Activated CD4-positive, alpha-beta memory T cell treated with anti-CD3 and anti-CD28 coated beads for 36 hours (primary cell): ENCODE data around the gene HEMK1. TPM values are rescaled to one million over a fixed set of nuclear protein-coding genes. Genes with fewer than 3 reads are reported as not detected.

ENCODE experiments used
- CTCF ChIA-PET: fragments of 350-600 bp; sonication (Branson Sonifier 250); formaldehyde crosslinking; loops from one replicate; lab custom pipeline; 2021; ENCODE audit warnings: antibody characterized with exemption, inconsistent platforms; lab: Charles Lee
- POLR2A ChIA-PET: fragments of 350-600 bp; sonication (Branson Sonifier 250); formaldehyde crosslinking; loops from one replicate; lab custom pipeline; 2021; ENCODE audit warnings: antibody characterized with exemption; lab: Charles Lee
- DNase-seq: peaks from one replicate; pipeline ENCODE4 v3.0.0-alpha.2; 2020
- H3K27ac Mint-ChIP-seq: one replicate; pipeline ENCODE4 v1.8.0; 2021; ENCODE audit warnings: mixed read lengths
- H3K27me3 Mint-ChIP-seq: one replicate; pipeline ENCODE4 v1.8.0; 2021; ENCODE audit warnings: mixed read lengths
- H3K36me3 Mint-ChIP-seq: one replicate; pipeline ENCODE4 v1.8.0; 2021; ENCODE audit warnings: mixed read lengths
- H3K4me1 Mint-ChIP-seq: one replicate; pipeline ENCODE4 v1.8.0; 2021; ENCODE audit warnings: low read depth, mixed read lengths
- H3K4me3 Mint-ChIP-seq: one replicate; pipeline ENCODE4 v1.8.0; 2021; ENCODE audit warnings: mild to moderate bottlenecking, mixed read lengths
- H3K9me3 Mint-ChIP-seq: one replicate; pipeline ENCODE4 v1.8.0; 2021; ENCODE audit warnings: mixed read lengths
- intact Hi-C: fragments of 100-400 bp; cut with micrococcal nuclease; formaldehyde crosslinking; loops from one replicate; pipeline ENCODE4 v1.15.1; 2023
- total RNA-seq, 2 experiments: library from RNA; stranded (reverse); gene quantifications; one replicate each; pipeline ENCODE4 v1.2.3, GENCODE V29; 2021

Gene HEMK1
- total RNA-seq, 2 experiments from 2014 or later, result 78.7 to 82.6 TPM

- no peak for DNase-seq
- Mint-ChIP-seq H3K27ac (peak overlapping the region; percentile 98), H3K4me1 (peaks cover 94% of the 10 kb centered on the region), H3K9me3 (no peaks in the 10 kb centered on the region), H3K27me3 (no peaks in the 10 kb centered on the region), H3K4me3 (peak overlapping the region; percentile 68), H3K36me3 (peaks cover 37% of the 10 kb centered on the region)
- ChIA-PET CTCF (interaction anchor here (0.6 to 10.3 kb wide), 7 partner anchors 11 to 1022 kb away, joined by 3 to 317 read pairs (median 8); partner anchors contain the start of genes CISH, HEMK1 and MAPKAPK3), POLR2A (interaction anchor here (11.1 kb wide), 2 partner anchors 16 to 19 kb away, joined by 510 to 859 read pairs; partner anchors contain the start of genes C3orf18, CISH, HEMK1 and MAPKAPK3)
- intact Hi-C loops, result loop anchor here (1.0 kb wide), 1 partner anchor 16 kb away; no protein-coding TSS in a partner anchor
Observed at GRCh38 chr3:50588759-50589433, 19.6 kb downstream of the HEMK1 start.

- intact Hi-C loops, result loop anchor here (1.0 kb wide), 1 partner anchor 21 kb away; no protein-coding TSS in a partner anchor
- Mint-ChIP-seq H3K4me1 (peaks cover 94% of the 10 kb centered on the region), H3K27ac (peak overlapping the region; percentile 98), H3K4me3 (peak overlapping the region; percentile 58), H3K9me3 (no peaks in the 10 kb centered on the region), H3K36me3 (peaks cover 38% of the 10 kb centered on the region), H3K27me3 (no peaks in the 10 kb centered on the region)
- ChIA-PET CTCF (interaction anchor here (1.3 to 10.3 kb wide), 9 partner anchors 10 to 63 kb away, joined by 3 to 317 read pairs (median 7); partner anchors contain the start of genes C3orf18, CISH, HEMK1 and MAPKAPK3), POLR2A (interaction anchor here (1.0 to 11.1 kb wide), 3 partner anchors 17 to 33 kb away, joined by 4 to 859 read pairs (median 510); partner anchors contain the start of genes C3orf18, CISH, HEMK1 and MAPKAPK3)
- DNase-seq, result peak; percentile 65
Observed at GRCh38 chr3:50591196-50591741, 21.9 kb downstream of the HEMK1 start.

GRCh38 chr3:50592568-50592967 is 23.2 kb downstream of the HEMK1 start:
- ChIA-PET POLR2A (interaction anchor here (0.8 to 11.1 kb wide), 3 partner anchors 16 to 256 kb away, joined by 3 to 859 read pairs (median 510); partner anchors contain the start of genes C3orf18, CISH, HEMK1 and MAPKAPK3), CTCF (interaction anchor here (0.8 to 10.3 kb wide), 5 partner anchors 9 to 135 kb away, joined by 3 to 317 read pairs (median 221); partner anchors contain the start of genes CISH, HEMK1 and MAPKAPK3)
- peaks cover 81% of the 10 kb centered on the region for H3K4me1 Mint-ChIP-seq
- H3K27ac Mint-ChIP-seq, result peak overlapping the region; percentile 98
- intact Hi-C loops, result no loop called here
- H3K36me3 Mint-ChIP-seq, result peaks cover 33% of the 10 kb centered on the region
- DNase-seq, result peak; percentile 38
- peak overlapping the region; percentile 57 for H3K4me3 Mint-ChIP-seq
- H3K27me3 Mint-ChIP-seq, result no peaks in the 10 kb centered on the region
- H3K9me3 Mint-ChIP-seq, result no peaks in the 10 kb centered on the region

GRCh38 chr3:50594253-50594785 is 25.0 kb downstream of the HEMK1 start:
- intact Hi-C loops, result no loop called here
- Mint-ChIP-seq H3K27me3 (no peaks in the 10 kb centered on the region), H3K36me3 (peaks cover 34% of the 10 kb centered on the region), H3K9me3 (no peaks in the 10 kb centered on the region), H3K4me3 (no peak overlapping the region), H3K4me1 (peaks cover 78% of the 10 kb centered on the region), H3K27ac (peak overlapping the region; percentile 98)
- ChIA-PET CTCF (interaction anchor here (0.7 to 10.3 kb wide), 4 partner anchors 19 to 791 kb away, joined by 3 to 299 read pairs (median 8); partner anchors contain the start of genes CISH, MANF and MAPKAPK3), POLR2A (interaction anchor here (11.1 kb wide), 2 partner anchors 14 to 21 kb away, joined by 510 to 859 read pairs; partner anchors contain the start of genes C3orf18, CISH, HEMK1 and MAPKAPK3)
- DNase-seq, result peak; percentile 40

- peaks cover 61% of the 10 kb centered on the region for H3K36me3 Mint-ChIP-seq
- CTCF ChIA-PET, result interaction anchor here (2.2 to 20.7 kb wide), 4 partner anchors 10 to 53 kb away, joined by 6 to 908 read pairs (median 192); partner anchors contain the start of genes C3orf18, CISH, HEMK1 and MAPKAPK3
- peak overlapping the region; percentile 98 for H3K4me3 Mint-ChIP-seq
- POLR2A ChIA-PET, result interaction anchor here (6.8 to 24.8 kb wide), 3 partner anchors 9 to 26 kb away, joined by 283 to 1013 read pairs (median 859); partner anchors contain the start of genes C3orf18, CISH, HEMK1 and MAPKAPK3
- DNase-seq, result peak; percentile 22
- intact Hi-C loops, result no loop called here
- no peaks in the 10 kb centered on the region for H3K9me3 Mint-ChIP-seq
- H3K4me1 Mint-ChIP-seq, result peaks cover 82% of the 10 kb centered on the region
- H3K27ac Mint-ChIP-seq, result peak overlapping the region; percentile 100
- no peaks in the 10 kb centered on the region for H3K27me3 Mint-ChIP-seq
Observed at GRCh38 chr3:50599115-50599715, 29.9 kb downstream of the HEMK1 start.

GRCh38 chr3:50599716-50600118 is 30.4 kb downstream of the HEMK1 start:
- no peak for DNase-seq
- H3K4me1 Mint-ChIP-seq, result peaks cover 81% of the 10 kb centered on the region
- peak overlapping the region; percentile 98 for H3K4me3 Mint-ChIP-seq
- H3K27me3 Mint-ChIP-seq, result no peaks in the 10 kb centered on the region
- intact Hi-C loops, result loop anchor here (5.0 to 10.0 kb wide), 3 partner anchors 257 to 1675 kb away; partner anchors contain the start of genes GNAI2, RASSF1 and WDR82
- CTCF ChIA-PET, result interaction anchor here (7.8 to 20.7 kb wide), 3 partner anchors 10 to 27 kb away, joined by 163 to 908 read pairs (median 221); partner anchors contain the start of genes C3orf18, CISH, HEMK1 and MAPKAPK3
- peaks cover 65% of the 10 kb centered on the region for H3K36me3 Mint-ChIP-seq
- POLR2A ChIA-PET, result interaction anchor here (6.8 to 24.8 kb wide), 3 partner anchors 10 to 27 kb away, joined by 283 to 1013 read pairs (median 859); partner anchors contain the start of genes C3orf18, CISH, HEMK1 and MAPKAPK3
- peak overlapping the region; percentile 100 for H3K27ac Mint-ChIP-seq
- H3K9me3 Mint-ChIP-seq, result no peaks in the 10 kb centered on the region

GRCh38 chr3:50600141-50600753 is 30.9 kb downstream of the HEMK1 start:
- peaks cover 66% of the 10 kb centered on the region for H3K36me3 Mint-ChIP-seq
- no peaks in the 10 kb centered on the region for H3K27me3 Mint-ChIP-seq
- DNase-seq, result peak; percentile 51
- ChIA-PET POLR2A (interaction anchor here (6.8 to 24.8 kb wide), 3 partner anchors 10 to 27 kb away, joined by 283 to 1013 read pairs (median 859); partner anchors contain the start of genes C3orf18, CISH, HEMK1 and MAPKAPK3), CTCF (interaction anchor here (7.8 to 20.7 kb wide), 3 partner anchors 11 to 27 kb away, joined by 163 to 908 read pairs (median 221); partner anchors contain the start of genes C3orf18, CISH, HEMK1 and MAPKAPK3)
- peaks cover 81% of the 10 kb centered on the region for H3K4me1 Mint-ChIP-seq
- intact Hi-C loops, result loop anchor here (5.0 to 10.0 kb wide), 3 partner anchors 258 to 1675 kb away; partner anchors contain the start of genes GNAI2, RASSF1 and WDR82
- no peaks in the 10 kb centered on the region for H3K9me3 Mint-ChIP-seq
- peak overlapping the region; percentile 98 for H3K4me3 Mint-ChIP-seq
- peak overlapping the region; percentile 100 for H3K27ac Mint-ChIP-seq

GRCh38 chr3:50600841-50601591 is 31.7 kb downstream of the HEMK1 start:
- ChIA-PET POLR2A (interaction anchor here (0.7 to 24.8 kb wide), 6 partner anchors 11 to 790 kb away, joined by 3 to 1013 read pairs (median 144); partner anchors contain the start of genes C3orf18, CISH, HEMK1 and MAPKAPK3), CTCF (interaction anchor here (0.7 to 20.7 kb wide), 4 partner anchors 12 to 62 kb away, joined by 3 to 908 read pairs (median 192); partner anchors contain the start of genes C3orf18, CISH, HEMK1 and MAPKAPK3)
- Mint-ChIP-seq H3K4me3 (peak overlapping the region; percentile 98), H3K4me1 (peaks cover 81% of the 10 kb centered on the region), H3K36me3 (peaks cover 70% of the 10 kb centered on the region), H3K27ac (peak overlapping the region; percentile 100), H3K27me3 (no peaks in the 10 kb centered on the region), H3K9me3 (no peaks in the 10 kb centered on the region)
- intact Hi-C loops, result loop anchor here (1.0 to 10.0 kb wide), 6 partner anchors 11 to 1674 kb away; partner anchors contain the start of genes GNAI2, RASSF1 and WDR82
- DNase-seq, result peak; percentile 98

- intact Hi-C loops, result loop anchor here (5.0 to 10.0 kb wide), 3 partner anchors 260 to 1672 kb away; partner anchors contain the start of genes GNAI2, RASSF1 and WDR82
- peaks cover 84% of the 10 kb centered on the region for H3K36me3 Mint-ChIP-seq
- POLR2A ChIA-PET, result interaction anchor here (0.6 to 24.8 kb wide), 7 partner anchors 11 to 30 kb away, joined by 3 to 1013 read pairs (median 4); partner anchors contain the start of genes C3orf18, CISH, HEMK1 and MAPKAPK3
- peak overlapping the region; percentile 98 for H3K4me3 Mint-ChIP-seq
- CTCF ChIA-PET, result interaction anchor here (7.8 to 20.7 kb wide), 3 partner anchors 10 to 30 kb away, joined by 163 to 908 read pairs (median 221); partner anchors contain the start of genes C3orf18, CISH, HEMK1 and MAPKAPK3
- H3K9me3 Mint-ChIP-seq, result no peaks in the 10 kb centered on the region
- DNase-seq, result no peak
- peak overlapping the region; percentile 100 for H3K27ac Mint-ChIP-seq
- peaks cover 86% of the 10 kb centered on the region for H3K4me1 Mint-ChIP-seq
- no peaks in the 10 kb centered on the region for H3K27me3 Mint-ChIP-seq
Observed at GRCh38 chr3:50602595-50603191, 33.4 kb downstream of the HEMK1 start.
